Activated CD8-positive, alpha-beta memory T cell treated with anti-CD3 and anti-CD28 coated beads for 1 hour (primary cell): ENCODE results near the gene NLK.

Experiments used
- DNase-seq, 2 donors: peaks; one replicate each; pipeline ENCODE4 v3.0.0-alpha.2; 2020; ENCODE audit warnings: low read depth in 1 of 2; ENCODE audit errors: extremely low read depth in 1 of 2

Gene NLK

GRCh38 chr17:28039251-28039650 lies 3.2 kb upstream of the NLK start:
- no peak for DNase-seq

GRCh38 chr17:28040406-28040805 lies 2.1 kb upstream of the NLK start:
- no peak for DNase-seq

- peak; percentile 96 to 97 for DNase-seq
Measured at GRCh38 chr17:28041068-28041843, 1.2 kb upstream of the NLK start.

- no peak for DNase-seq
Measured at GRCh38 chr17:28041844-28042656, 427 bp upstream of the NLK start.

- no peak for DNase-seq
Measured at GRCh38 chr17:28042721-28043291, 329 bp downstream of the NLK start.

- no peak for DNase-seq
Measured at GRCh38 chr17:28043296-28043695, 819 bp downstream of the NLK start.

- no peak for DNase-seq
Measured at GRCh38 chr17:28043741-28044140, 1.3 kb downstream of the NLK start.

GRCh38 chr17:28045304-28045703 lies 2.8 kb downstream of the NLK start:
- no peak for DNase-seq

- no peak for DNase-seq
Measured at GRCh38 chr17:28046034-28046825, 3.8 kb downstream of the NLK start.

- DNase-seq: no peak
Measured at GRCh38 chr17:28047806-28048205, 5.3 kb downstream of the NLK start.

- no peak for DNase-seq
Measured at GRCh38 chr17:28049071-28049470, 6.6 kb downstream of the NLK start.

GRCh38 chr17:28053044-28053670 lies 10.7 kb downstream of the NLK start:
- no peak for DNase-seq

- no peak for DNase-seq
Measured at GRCh38 chr17:28053725-28054124, 11.2 kb downstream of the NLK start.

- DNase-seq: no peak
Measured at GRCh38 chr17:28055546-28056275, 13.2 kb downstream of the NLK start.

GRCh38 chr17:28056276-28056620 lies 13.8 kb downstream of the NLK start:
- DNase-seq: no peak

GRCh38 chr17:28057731-28058246 lies 15.3 kb downstream of the NLK start:
- DNase-seq: no peak

GRCh38 chr17:28059675-28060074 lies 17.2 kb downstream of the NLK start:
- DNase-seq: no peak

GRCh38 chr17:28065706-28066105 lies 23.2 kb downstream of the NLK start:
- DNase-seq: no peak

GRCh38 chr17:28069061-28069460 lies 26.6 kb downstream of the NLK start:
- DNase-seq: no peak

- DNase-seq: no peak
Measured at GRCh38 chr17:28071179-28071578, 28.7 kb downstream of the NLK start.
